Activated naive CD4-positive, alpha-beta T cell treated with anti-CD3 and anti-CD28 coated beads, Interleukin-2, amount 50 U/mL, for 24 hours (primary cell): ENCODE data around the gene CAMK1D.
A peak's percentile ranks its signal among the peaks of the same experiment; 100 is the strongest.
"Not testable (repeated sequence)": the region's sequence is repeated elsewhere in the genome, so short reads cannot be mapped to it uniquely, and the experiment has no call there.

ENCODE experiments used
- H3K27ac Mint-ChIP-seq: one replicate; pipeline ENCODE4 v1.8.0; 2021; ENCODE audit warnings: mild to moderate bottlenecking, mixed read lengths
- H3K27me3 Mint-ChIP-seq: one replicate; pipeline ENCODE4 v1.8.0; 2021; ENCODE audit warnings: mixed read lengths
- H3K36me3 Mint-ChIP-seq: one replicate; pipeline ENCODE4 v1.8.0; 2021; ENCODE audit warnings: mixed read lengths
- H3K4me1 Mint-ChIP-seq: one replicate; pipeline ENCODE4 v1.8.0; 2021; ENCODE audit warnings: mixed read lengths
- H3K4me3 Mint-ChIP-seq: one replicate; pipeline ENCODE4 v1.8.0; 2021; ENCODE audit warnings: mild to moderate bottlenecking, mixed read lengths
- H3K9me3 Mint-ChIP-seq: one replicate; pipeline ENCODE4 v1.8.0; 2021; ENCODE audit warnings: mixed read lengths

The CAMK1D gene

DNA sequence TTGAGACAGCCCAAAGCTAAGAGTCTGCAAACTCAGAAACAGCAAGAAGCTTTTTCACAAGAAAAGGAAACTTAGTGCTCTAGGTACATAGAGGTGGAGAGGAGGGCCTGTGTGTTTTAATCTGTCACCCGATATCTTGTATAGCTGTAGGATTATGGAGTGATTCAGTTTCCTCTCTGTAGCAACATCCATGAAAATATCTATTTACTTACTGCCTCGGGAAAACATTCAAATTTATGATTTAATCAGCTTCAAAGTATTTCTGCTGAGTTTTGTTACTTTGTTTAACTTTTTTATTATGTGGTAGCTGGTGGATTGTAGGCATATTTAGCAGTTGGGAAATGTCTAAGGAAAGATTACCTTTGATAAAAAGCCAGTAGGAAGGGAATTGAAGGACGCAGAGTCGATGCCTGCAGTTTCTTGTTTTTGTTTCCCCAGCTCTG is 360.2 kb downstream of the CAMK1D start:
- no peaks in the 10 kb centered on the region for H3K27me3 Mint-ChIP-seq
- no peaks in the 10 kb centered on the region for H3K9me3 Mint-ChIP-seq
- H3K36me3 Mint-ChIP-seq = no peaks in the 10 kb centered on the region
- H3K4me3 Mint-ChIP-seq = no peak overlapping the region
- peak overlapping the region; percentile 62 for H3K27ac Mint-ChIP-seq
- H3K4me1 Mint-ChIP-seq = peaks cover 9% of the 10 kb centered on the region

DNA sequence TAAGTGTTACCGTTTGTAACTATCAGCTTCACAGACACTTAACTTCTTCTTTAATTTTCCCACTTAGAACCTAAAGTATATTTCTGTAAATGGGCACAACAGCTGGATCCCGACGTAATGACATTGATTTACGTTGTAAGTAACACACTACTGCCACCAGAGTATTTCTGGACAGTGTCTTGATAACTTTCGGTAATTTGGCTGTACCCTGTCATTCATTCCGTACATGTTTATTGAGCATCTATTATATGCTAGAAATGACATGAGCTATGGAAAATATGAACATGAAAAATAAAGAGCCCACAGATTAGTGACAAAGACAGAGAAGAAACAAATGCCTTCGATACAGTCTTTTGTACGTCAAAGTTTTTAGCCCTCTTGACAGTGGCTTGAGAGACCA is 360.8 kb downstream of the CAMK1D start:
- Mint-ChIP-seq H3K36me3 (no peaks in the 10 kb centered on the region), H3K27me3 (no peaks in the 10 kb centered on the region), H3K4me3 (no peak overlapping the region), H3K9me3 (no peaks in the 10 kb centered on the region), H3K27ac (no peak overlapping the region), H3K4me1 (peaks cover 9% of the 10 kb centered on the region)

DNA sequence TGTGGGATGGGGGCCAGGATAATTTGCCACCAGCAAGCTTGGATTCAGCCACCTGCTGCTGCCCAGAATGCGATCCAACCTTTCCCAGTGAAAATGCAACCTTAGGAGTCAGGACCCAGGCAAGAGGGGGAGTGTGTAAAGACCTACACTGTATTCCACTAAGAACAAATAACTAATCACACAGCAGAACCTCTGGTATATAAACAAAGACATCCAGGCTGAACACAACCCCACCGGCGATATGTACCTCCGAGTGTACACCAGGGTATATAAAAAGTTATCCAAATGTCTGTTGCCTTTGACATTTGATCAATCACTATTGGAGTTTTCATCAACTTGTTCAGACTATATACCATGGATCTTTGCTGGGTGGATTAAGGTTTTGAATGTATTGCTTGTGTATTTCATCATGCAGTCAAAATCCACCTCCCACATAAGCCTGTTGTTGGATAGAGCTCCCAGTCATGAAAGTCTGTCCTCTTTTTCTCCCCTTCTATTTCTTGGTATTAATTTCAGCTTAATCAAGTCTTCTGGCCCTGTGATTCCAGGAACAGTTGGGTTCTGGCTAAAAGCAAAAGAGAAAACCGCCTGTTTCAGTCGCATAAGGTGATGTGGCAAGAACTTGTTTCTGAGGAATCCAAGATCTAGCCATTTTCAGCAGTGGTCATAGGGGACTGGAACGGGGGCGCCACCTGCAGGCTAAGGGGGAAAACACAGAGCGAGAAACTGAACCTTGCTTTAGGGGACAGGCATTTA is 361.4 kb downstream of the CAMK1D start:
- Mint-ChIP-seq H3K27me3 (no peaks in the 10 kb centered on the region), H3K27ac (peak overlapping the region; percentile 88), H3K4me3 (no peak overlapping the region), H3K36me3 (no peaks in the 10 kb centered on the region), H3K9me3 (no peaks in the 10 kb centered on the region), H3K4me1 (peaks cover 9% of the 10 kb centered on the region)

DNA sequence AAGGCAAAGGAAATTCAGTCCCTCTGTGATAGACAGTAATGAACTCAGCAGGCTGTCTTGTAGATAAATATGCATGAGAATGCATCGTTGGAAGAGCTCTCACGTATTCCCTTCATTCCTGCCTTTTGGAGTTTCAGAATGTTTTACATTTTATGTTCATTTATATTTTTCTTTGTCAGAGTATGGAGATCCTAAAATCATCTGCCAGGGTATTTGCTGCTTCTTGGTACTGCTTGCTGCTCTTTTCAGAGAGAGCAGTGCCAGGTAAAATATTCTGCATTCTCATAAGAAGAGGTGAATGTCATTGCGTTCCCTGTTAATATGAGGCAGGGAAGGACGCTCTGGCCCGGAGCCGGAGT is 362.0 kb downstream of the CAMK1D start:
- no peak overlapping the region for H3K27ac Mint-ChIP-seq
- H3K27me3 Mint-ChIP-seq = no peaks in the 10 kb centered on the region
- no peaks in the 10 kb centered on the region for H3K36me3 Mint-ChIP-seq
- no peaks in the 10 kb centered on the region for H3K9me3 Mint-ChIP-seq
- peaks cover 9% of the 10 kb centered on the region for H3K4me1 Mint-ChIP-seq
- H3K4me3 Mint-ChIP-seq = no peak overlapping the region

DNA sequence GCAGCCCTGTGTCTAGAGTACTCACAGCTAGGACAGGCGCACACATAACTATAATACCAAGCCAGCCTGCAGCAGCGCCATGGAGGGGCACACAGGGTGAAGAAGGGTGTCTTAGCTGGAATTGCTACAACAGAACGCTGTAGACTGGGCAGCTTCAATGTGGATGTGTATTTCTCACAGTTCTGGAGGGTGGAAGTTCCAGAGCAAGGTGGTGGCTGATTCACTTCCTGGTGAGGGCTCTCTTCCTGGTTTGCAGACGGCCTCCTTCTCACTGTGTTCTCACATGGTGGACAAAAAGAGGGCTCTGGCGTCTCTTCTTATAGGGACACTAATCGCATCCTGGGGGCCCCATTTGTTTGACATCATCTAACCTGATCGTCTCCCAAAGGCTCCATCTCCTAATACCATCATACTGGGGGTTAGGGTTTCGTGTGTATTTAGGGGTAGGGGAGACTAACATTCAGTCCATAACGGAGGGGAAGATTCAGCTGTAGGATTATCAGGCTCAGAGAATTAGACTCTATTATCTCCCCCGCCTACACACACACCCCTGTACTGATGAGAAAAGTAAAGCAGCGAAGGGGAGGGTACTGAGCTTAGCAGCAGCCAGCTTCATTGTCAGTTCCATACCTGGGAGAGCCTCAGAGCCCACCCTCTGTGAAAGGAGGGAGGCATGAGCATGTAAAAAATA is 363.1 kb downstream of the CAMK1D start:
- Mint-ChIP-seq H3K27ac (no peak overlapping the region), H3K4me1 (peaks cover 6% of the 10 kb centered on the region), H3K9me3 (no peaks in the 10 kb centered on the region), H3K4me3 (no peak overlapping the region), H3K36me3 (no peaks in the 10 kb centered on the region), H3K27me3 (no peaks in the 10 kb centered on the region)

DNA sequence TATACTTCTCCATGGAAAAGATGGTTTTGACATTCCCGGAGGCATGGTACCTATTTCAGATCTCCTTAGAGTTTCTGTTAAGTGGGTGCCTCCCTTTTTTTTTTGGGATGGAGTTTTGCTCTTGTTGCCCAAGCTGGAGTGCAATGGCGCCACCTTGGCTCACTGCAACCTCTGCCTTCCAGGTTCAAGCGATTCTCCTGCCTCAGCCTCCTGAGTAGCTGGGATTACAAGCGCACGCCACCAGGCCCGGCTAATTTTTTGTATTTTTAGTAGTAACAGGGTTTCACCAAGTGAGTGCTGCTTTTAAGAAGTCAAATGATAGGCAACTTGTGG is 363.6 kb downstream of the CAMK1D start:
- H3K27ac Mint-ChIP-seq, H3K4me1 Mint-ChIP-seq, H3K9me3 Mint-ChIP-seq, H3K4me3 Mint-ChIP-seq, H3K27me3 Mint-ChIP-seq, H3K36me3 Mint-ChIP-seq: not testable (repeated sequence)

DNA sequence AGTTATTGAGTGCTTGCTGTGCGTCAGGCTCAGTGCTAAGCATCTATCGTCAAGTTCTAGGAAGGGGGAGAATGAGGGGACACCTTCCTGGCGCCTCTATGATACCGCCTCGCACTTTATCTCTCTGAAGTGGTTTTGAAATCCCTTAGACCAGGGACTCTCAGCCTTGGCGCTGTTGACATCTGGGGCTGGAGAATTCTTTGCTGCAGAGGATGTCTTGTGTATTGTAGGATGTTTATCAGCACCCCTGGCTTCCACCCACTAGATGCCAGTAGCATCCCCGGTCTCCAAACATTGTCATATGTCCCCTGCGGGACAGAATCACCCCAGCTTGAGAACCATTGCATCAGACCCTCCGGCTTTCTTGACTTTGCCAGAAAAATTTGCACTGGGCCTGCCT is 366.7 kb downstream of the CAMK1D start:
- H3K36me3 Mint-ChIP-seq = peaks cover 4% of the 10 kb centered on the region
- H3K27me3 Mint-ChIP-seq = no peaks in the 10 kb centered on the region
- H3K9me3 Mint-ChIP-seq = no peaks in the 10 kb centered on the region
- H3K4me1 Mint-ChIP-seq = peaks cover 7% of the 10 kb centered on the region
- H3K4me3 Mint-ChIP-seq = no peak overlapping the region
- H3K27ac Mint-ChIP-seq = no peak overlapping the region

DNA sequence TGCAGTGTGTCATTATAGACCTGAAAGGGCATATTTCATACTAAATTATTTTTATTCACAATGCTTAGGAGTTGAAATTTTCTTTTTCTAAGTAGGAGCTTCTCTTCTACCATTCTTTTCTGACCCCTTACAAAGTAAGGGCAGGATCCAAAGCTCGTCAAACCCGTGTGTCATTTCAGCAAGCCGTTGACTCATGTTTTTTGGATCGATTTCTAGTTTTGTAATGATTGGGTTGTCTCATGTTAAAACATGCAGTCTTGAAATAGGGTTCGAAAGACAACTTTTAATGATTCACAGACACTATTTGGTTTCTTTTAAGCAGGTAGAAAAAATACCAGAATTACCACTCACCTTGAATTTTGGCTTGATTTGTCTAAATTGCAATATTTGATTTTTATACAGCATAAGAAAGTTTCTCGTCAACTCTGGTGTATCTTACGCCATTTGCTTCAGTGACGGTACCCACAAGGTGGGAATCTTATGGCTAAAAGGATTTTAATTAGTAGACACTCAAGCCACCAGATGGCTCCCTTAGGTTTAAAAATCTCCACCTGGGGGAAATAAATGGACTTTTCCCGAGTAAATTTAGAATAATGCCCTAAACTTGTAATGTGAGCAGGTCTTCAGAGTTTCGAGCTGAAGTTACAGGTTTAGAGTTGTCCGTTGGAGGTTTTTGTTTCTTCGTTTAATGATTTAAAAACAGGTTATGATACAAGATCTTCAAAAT is 368.8 kb downstream of the CAMK1D start:
- Mint-ChIP-seq H3K4me3 (no peak overlapping the region), H3K9me3 (no peaks in the 10 kb centered on the region), H3K27ac (no peak overlapping the region), H3K27me3 (no peaks in the 10 kb centered on the region), H3K36me3 (peaks cover 4% of the 10 kb centered on the region), H3K4me1 (peaks cover 12% of the 10 kb centered on the region)

DNA sequence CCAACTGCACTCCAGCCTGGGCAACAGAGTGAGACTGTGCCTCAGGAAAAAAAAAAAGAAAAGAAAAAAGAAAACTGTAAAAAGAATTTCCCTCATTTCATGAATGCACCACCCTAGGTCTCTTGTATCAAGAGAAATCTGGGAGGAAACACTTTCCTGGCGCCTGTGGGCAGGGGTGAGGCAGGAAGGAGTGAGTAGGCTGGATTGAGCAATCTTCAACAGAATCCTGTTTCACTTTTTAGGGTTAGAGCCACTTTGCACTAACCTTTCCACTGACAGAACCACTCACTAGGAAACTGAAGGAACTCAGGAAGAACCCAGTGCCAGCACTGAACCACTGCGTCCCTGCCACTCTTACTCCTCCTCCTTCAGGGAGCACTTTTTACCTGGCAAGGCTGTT is 370.0 kb downstream of the CAMK1D start:
- Mint-ChIP-seq H3K4me3 (no peak overlapping the region), H3K4me1 (peaks cover 18% of the 10 kb centered on the region), H3K27me3 (no peaks in the 10 kb centered on the region), H3K27ac (no peak overlapping the region), H3K36me3 (peaks cover 4% of the 10 kb centered on the region), H3K9me3 (no peaks in the 10 kb centered on the region)

DNA sequence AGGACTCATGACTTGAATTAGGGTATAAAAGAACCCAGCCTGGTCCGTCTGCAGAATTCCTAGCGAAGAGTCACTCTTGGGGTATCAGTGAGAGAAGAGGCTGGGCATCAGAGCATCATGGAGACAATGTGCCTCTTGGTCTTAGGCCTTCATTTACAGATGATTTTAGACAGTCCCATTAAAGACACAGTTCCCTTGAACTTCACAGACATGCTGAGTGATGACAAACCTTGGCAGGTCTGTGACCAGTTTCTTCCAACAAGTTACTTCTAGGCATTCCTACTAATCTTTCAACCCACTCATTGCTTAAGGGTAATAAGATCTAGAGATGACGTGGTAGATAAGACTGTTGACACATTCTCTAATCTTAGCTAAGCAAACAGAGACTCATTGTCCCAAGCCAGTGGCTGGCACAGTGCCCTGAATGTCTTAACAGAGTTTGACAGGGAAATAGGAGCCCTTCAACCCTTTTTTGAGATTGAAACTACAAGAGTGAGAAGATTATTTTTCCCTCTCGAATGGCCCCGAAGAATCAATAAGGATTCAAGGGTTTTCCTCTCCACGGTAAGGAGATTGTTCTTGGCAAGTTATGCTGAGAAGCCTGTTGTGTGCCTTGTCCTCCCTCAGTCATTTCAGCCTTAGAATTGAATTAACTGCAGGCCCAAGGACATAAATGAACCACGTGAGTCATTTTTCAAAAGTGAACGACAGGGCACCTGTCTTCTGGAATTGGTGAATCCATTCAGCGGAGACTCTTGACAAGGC is 371.1 kb downstream of the CAMK1D start:
- H3K27ac Mint-ChIP-seq = no peak overlapping the region
- no peaks in the 10 kb centered on the region for H3K27me3 Mint-ChIP-seq
- H3K9me3 Mint-ChIP-seq = no peaks in the 10 kb centered on the region
- no peak overlapping the region for H3K4me3 Mint-ChIP-seq
- peaks cover 4% of the 10 kb centered on the region for H3K36me3 Mint-ChIP-seq
- H3K4me1 Mint-ChIP-seq = peaks cover 28% of the 10 kb centered on the region

DNA sequence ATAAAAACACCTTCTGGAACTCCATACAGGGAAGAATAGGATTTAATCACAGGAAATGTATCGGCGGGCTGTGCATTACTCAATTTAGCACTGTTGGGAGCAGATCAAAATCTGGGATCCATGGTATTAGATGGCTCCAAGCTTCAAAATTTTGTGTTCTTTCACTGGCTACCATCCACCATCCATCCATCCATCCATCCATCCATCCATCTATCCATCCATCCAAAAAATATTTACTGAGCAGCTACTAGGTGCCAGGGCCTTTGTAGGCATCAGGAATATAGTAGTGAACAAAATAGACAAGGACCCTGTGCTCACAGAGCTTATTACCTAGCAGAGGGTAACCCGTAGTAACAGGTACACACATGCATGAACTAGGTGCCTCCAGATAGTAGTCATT is 372.0 kb downstream of the CAMK1D start:
- Mint-ChIP-seq H3K27me3 (no peaks in the 10 kb centered on the region), H3K4me1 (peaks cover 29% of the 10 kb centered on the region), H3K9me3 (no peaks in the 10 kb centered on the region), H3K4me3 (no peak overlapping the region), H3K27ac (no peak overlapping the region), H3K36me3 (peaks cover 4% of the 10 kb centered on the region)

DNA sequence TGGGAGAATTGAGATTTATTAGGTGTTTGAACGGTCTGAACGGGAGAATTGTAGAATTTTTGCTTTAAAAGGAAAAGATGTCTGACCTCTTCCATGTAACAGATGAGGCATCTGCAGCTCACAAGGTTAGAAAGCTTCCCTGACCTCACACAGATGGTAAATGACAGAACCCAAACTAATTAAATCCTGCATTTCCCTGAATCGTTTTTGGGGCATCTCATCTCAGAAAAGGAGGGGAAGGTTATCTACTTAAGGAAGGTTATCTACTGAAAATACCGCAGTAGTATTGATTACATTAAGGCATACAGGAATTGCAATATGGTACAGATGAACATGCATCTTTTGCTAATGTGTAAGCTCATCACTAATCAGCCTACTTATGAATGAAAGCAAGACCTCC is 373.9 kb downstream of the CAMK1D start:
- H3K36me3 Mint-ChIP-seq = peaks cover 4% of the 10 kb centered on the region
- H3K9me3 Mint-ChIP-seq = no peaks in the 10 kb centered on the region
- H3K27ac Mint-ChIP-seq = no peak overlapping the region
- H3K27me3 Mint-ChIP-seq = no peaks in the 10 kb centered on the region
- peaks cover 29% of the 10 kb centered on the region for H3K4me1 Mint-ChIP-seq
- no peak overlapping the region for H3K4me3 Mint-ChIP-seq

DNA sequence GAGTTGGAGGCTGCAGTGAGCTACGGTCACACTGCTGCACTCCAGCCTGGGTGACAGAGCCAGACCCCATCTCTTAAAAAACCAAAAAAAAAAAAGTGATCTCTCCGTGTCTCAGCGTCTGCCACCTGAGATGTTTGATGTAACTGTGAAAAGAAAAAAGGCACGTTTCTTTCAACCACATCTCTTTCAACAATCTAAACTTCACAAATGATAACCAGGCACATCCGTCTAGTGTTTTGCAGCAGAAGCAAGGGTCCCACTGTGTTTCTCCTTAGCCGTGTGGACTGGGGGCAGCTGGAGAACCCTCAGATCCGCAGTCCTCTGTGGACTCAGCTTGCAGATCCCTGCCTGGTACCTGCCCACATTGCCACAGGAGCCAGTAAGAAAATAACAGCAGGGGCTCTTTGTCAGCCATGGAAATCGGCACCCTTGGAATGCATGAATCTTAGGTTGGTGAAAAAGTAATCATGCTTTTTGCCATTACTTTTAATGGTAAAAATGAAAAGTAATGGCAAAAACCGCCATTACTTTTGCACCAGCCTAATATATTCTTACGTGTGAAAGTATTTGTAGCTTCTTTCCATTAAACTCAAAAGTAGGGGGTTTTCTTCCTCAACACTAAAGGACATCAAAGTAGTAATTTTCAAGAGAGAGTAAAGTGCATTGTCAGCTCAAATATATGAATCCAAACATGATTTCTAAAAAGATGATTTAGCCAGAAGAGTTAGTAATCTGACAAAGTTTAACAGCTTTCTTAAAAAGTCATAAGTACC is 375.6 kb downstream of the CAMK1D start:
- peaks cover 31% of the 10 kb centered on the region for H3K4me1 Mint-ChIP-seq
- H3K27me3 Mint-ChIP-seq = no peaks in the 10 kb centered on the region
- no peak overlapping the region for H3K4me3 Mint-ChIP-seq
- H3K36me3 Mint-ChIP-seq = no peaks in the 10 kb centered on the region
- no peaks in the 10 kb centered on the region for H3K9me3 Mint-ChIP-seq
- no peak overlapping the region for H3K27ac Mint-ChIP-seq

DNA sequence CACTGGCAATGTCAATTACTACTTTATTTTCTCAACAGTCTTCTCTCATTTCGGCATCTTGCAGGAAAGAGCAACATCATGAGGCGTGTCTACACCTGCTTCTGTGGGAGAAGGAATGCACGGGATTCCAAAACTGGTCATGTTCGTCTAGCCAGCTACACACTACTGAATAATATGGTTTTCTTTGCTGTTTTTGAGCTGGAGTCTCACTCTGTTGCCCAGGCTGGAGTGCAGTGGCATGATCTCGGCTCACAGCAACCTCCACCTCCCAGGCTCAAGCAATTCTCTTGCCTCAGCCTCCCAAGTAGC is 376.2 kb downstream of the CAMK1D start:
- not testable (repeated sequence) for H3K27ac Mint-ChIP-seq, H3K36me3 Mint-ChIP-seq, H3K27me3 Mint-ChIP-seq, H3K4me3 Mint-ChIP-seq, H3K9me3 Mint-ChIP-seq
- H3K4me1 Mint-ChIP-seq = peaks cover 31% of the 10 kb centered on the region
